Measurements from ENCODE around the gene OR2A7. TPM values are rescaled to one million over a fixed set of nuclear protein-coding genes. Genes with fewer than 3 reads are reported as not detected.
"Not testable (repeated sequence)": the region's sequence is repeated elsewhere in the genome, so short reads cannot be mapped to it uniquely, and the experiment has no call there.

The OR2A7 gene
- total and polyA plus RNA-seq, 2 experiments from 2014 or later: 0.26 TPM; not detected in 1

DNA sequence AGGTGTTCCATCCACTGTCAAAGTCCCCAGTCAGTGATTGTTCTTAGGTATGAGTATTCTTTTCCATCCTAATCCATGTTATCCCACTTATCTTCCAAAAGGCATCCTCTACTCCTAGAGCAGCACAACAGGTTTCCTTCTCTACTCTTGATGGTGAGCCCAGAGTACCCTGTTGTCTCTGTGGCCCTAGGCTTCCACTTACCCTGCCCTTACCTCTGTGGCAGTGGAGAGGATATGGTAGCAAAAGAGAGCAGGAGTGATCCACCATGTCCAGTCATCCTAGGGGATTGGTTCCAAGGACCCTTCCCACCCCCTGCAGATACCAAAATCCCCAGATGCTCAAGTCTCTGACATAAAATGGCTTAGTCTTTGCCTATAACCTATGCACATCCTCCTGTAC, 47.4 kb downstream of the OR2A7 start:
- H3K9ac ChIP-seq; H3K79me2 ChIP-seq (ENCODE audit: insufficient read depth); H3F3A ChIP-seq (ENCODE audit: insufficient read depth); H3K9me2 ChIP-seq (ENCODE audit: insufficient read depth); H4K20me1 ChIP-seq (ENCODE audit: insufficient read depth); H3K27ac ChIP-seq; H2AFZ ChIP-seq; H3K4me2 ChIP-seq (ENCODE audit: unreplicated experiment); H3K27me3 ChIP-seq (replicated peaks; ENCODE audit: insufficient read depth); in situ Hi-C loops (cut with MboI); DNase-seq; H3K9me3 ChIP-seq (ENCODE audit: low read depth); H3K4me1 ChIP-seq (ENCODE audit: insufficient read depth); H3K36me3 ChIP-seq (ENCODE audit: low read depth); H3K4me3 ChIP-seq: not testable (repeated sequence)

Other genes with a start within 250 kb of the OR2A7 start
- not detected in 2 replicates for gene OR2A5, start 215.8 kb downstream of the OR2A7 start, total RNA-seq (2014; rRNA removed; shearing (Covaris generic))
- not detected in 2 replicates for gene OR2A5, start 215.8 kb downstream of the OR2A7 start, polyA plus RNA-seq (2016; fragmentation: Nextera tagmentation; extraction: Ambion mirVana)
- not detected in 2 replicates for gene OR2A25, start 195.0 kb downstream of the OR2A7 start, total RNA-seq (2014; rRNA removed; shearing (Covaris generic))
- not detected in 2 replicates for gene OR2A25, start 195.0 kb downstream of the OR2A7 start, polyA plus RNA-seq (2016; fragmentation: Nextera tagmentation; extraction: Ambion mirVana)
- gene OR2A12, start 178.5 kb downstream of the OR2A7 start, total RNA-seq (2014; rRNA removed; shearing (Covaris generic)): not detected in 2 replicates
- gene OR2A12, start 178.5 kb downstream of the OR2A7 start, polyA plus RNA-seq (2016; fragmentation: Nextera tagmentation; extraction: Ambion mirVana): not detected in 2 replicates
- not detected in 2 replicates for gene OR2A2, start 155.2 kb downstream of the OR2A7 start, total RNA-seq (2014; rRNA removed; shearing (Covaris generic))
- not detected in 2 replicates for gene OR2A2, start 155.2 kb downstream of the OR2A7 start, polyA plus RNA-seq (2016; fragmentation: Nextera tagmentation; extraction: Ambion mirVana)
- not detected in 2 replicates for gene OR2A14, start 141.6 kb downstream of the OR2A7 start, total RNA-seq (2014; rRNA removed; shearing (Covaris generic))
- not detected in 2 replicates for gene OR2A14, start 141.6 kb downstream of the OR2A7 start, polyA plus RNA-seq (2016; fragmentation: Nextera tagmentation; extraction: Ambion mirVana)
- gene CTAGE4, start 81.3 kb downstream of the OR2A7 start, total RNA-seq (2014; rRNA removed; shearing (Covaris generic)): 1.3 TPM in 1 of 2 replicates, not detected in the other
- gene CTAGE4, start 81.3 kb downstream of the OR2A7 start, polyA plus RNA-seq (2016; fragmentation: Nextera tagmentation; extraction: Ambion mirVana): 0.35 and 1.0 TPM in 2 replicates
- gene ARHGEF35, start 69.0 kb downstream of the OR2A7 start, total RNA-seq (2014; rRNA removed; shearing (Covaris generic)): 3.4 and 4.3 TPM in 2 replicates
- 4.5 and 5.8 TPM in 2 replicates for gene ARHGEF35, start 69.0 kb downstream of the OR2A7 start, polyA plus RNA-seq (2016; fragmentation: Nextera tagmentation; extraction: Ambion mirVana)
- gene OR2A42, start 25.2 kb downstream of the OR2A7 start, total RNA-seq (2014; rRNA removed; shearing (Covaris generic)): 0.25 and 0.32 TPM in 2 replicates
- gene OR2A42, start 25.2 kb downstream of the OR2A7 start, polyA plus RNA-seq (2016; fragmentation: Nextera tagmentation; extraction: Ambion mirVana): 0.06 TPM in 1 of 2 replicates, not detected in the other
- 0.13 TPM in 1 of 2 replicates, not detected in the other for gene CTAGE8, start 4.5 kb upstream of the OR2A7 start, total RNA-seq (2014; rRNA removed; shearing (Covaris generic))
- not detected in 2 replicates for gene CTAGE8, start 4.5 kb upstream of the OR2A7 start, polyA plus RNA-seq (2016; fragmentation: Nextera tagmentation; extraction: Ambion mirVana)
- 0.13 and 0.32 TPM in 2 replicates for gene OR2A1, start 47.6 kb upstream of the OR2A7 start, total RNA-seq (2014; rRNA removed; shearing (Covaris generic))
- 0.10 and 0.15 TPM in 2 replicates for gene OR2A1, start 47.6 kb upstream of the OR2A7 start, polyA plus RNA-seq (2016; fragmentation: Nextera tagmentation; extraction: Ambion mirVana)
- 2.4 TPM in 2 replicates for gene ARHGEF5, start 90.6 kb upstream of the OR2A7 start, total RNA-seq (2014; rRNA removed; shearing (Covaris generic))
- 2.6 and 2.9 TPM in 2 replicates for gene ARHGEF5, start 90.6 kb upstream of the OR2A7 start, polyA plus RNA-seq (2016; fragmentation: Nextera tagmentation; extraction: Ambion mirVana)
- not detected in 2 replicates for gene NOBOX, start 138.9 kb upstream of the OR2A7 start, total RNA-seq (2014; rRNA removed; shearing (Covaris generic))
- not detected in 2 replicates for gene NOBOX, start 138.9 kb upstream of the OR2A7 start, polyA plus RNA-seq (2016; fragmentation: Nextera tagmentation; extraction: Ambion mirVana)

Measured in GM23248 (cell line).